Measurements from ENCODE around the gene RPUSD1. TPM values are rescaled to one million over a fixed set of nuclear protein-coding genes. Genes with fewer than 3 reads are reported as not detected.

The RPUSD1 gene
- total RNA-seq, 5 donors from 2014 or later (not counting 1 experiment from before 2014, with no cell fraction given): 16.0 to 35.3 (median 34.5) TPM

GRCh38 chr16:782258-782657 is 5.9 kb downstream of the RPUSD1 start:
- 74% methylated on average over 6 of the region's 6 CpGs for WGBS (ENCODE audit: insufficient coverage)
- no peak for DNase-seq
- peaks cover 0 to 11% (median 8%) of the 10 kb centered on the region in 3 donors for H3K4me1 Mint-ChIP-seq
- peaks cover 5 to 7% of the 10 kb centered on the region in 2 donors for H3K27me3 Mint-ChIP-seq
- Histone ChIP-seq H3K9me3 (no peaks in the 10 kb centered on the region), H3K36me3 (ENCODE audit: control insufficient read depth in 2 of 2, extremely low read depth in 1 of 2, insufficient read depth in 1 of 2, low read length in 1 of 2) (peaks cover 0 to 9% of the 10 kb centered on the region in 2 donors), H3K4me1 (ENCODE audit: control insufficient read depth in 1 of 2, extremely low read depth in 1 of 2, insufficient read depth in 2 of 2, low read length in 2 of 2) (peaks cover 0 to 20% of the 10 kb centered on the region in 2 experiments), H3K27me3 (replicated peaks in 1 of 2; ENCODE audit: control insufficient read depth in 2 of 2, extremely low read depth in 1 of 2, insufficient read depth in 2 of 2, low read length in 1 of 2) (peaks cover 0 to 53% of the 10 kb centered on the region in 2 experiments), H3K4me3 (ENCODE audit: control insufficient read depth in 1 of 2, extremely low read depth in 1 of 2, low read length in 1 of 2) (no peak overlapping the region), H3K27ac (ENCODE audit: low read length) (no peak overlapping the region)
- CTCF ChIA-PET: no interaction called here
- H3K4me3 Mint-ChIP-seq: no peak overlapping the region
- H3K36me3 Mint-ChIP-seq: no peaks in the 10 kb centered on the region
- no peaks in the 10 kb centered on the region for H3K9me3 Mint-ChIP-seq
- ATAC-seq (replicated peaks in 1 of 4): no peak
- POLR2A ChIA-PET: no interaction called here
- H3K27ac Mint-ChIP-seq: no peak overlapping the region

GRCh38 chr16:781346-782010 is 6.7 kb downstream of the RPUSD1 start:
- Mint-ChIP-seq H3K4me1 (peaks cover 0 to 6% (median 5%) of the 10 kb centered on the region in 3 donors), H3K27me3 (peaks cover 7% of the 10 kb centered on the region in 2 donors), H3K4me3 (no peak overlapping the region), H3K9me3 (no peaks in the 10 kb centered on the region), H3K27ac (no peak overlapping the region), H3K36me3 (no peaks in the 10 kb centered on the region)
- DNase-seq (no peak), ATAC-seq (replicated peaks in 1 of 4) (no peak)
- 57% methylated on average over 6 of the region's 19 CpGs for WGBS (ENCODE audit: insufficient coverage)
- ChIA-PET CTCF (no interaction called here), POLR2A (no interaction called here)
- H3K27me3 ChIP-seq (replicated peaks in 1 of 2; ENCODE audit: control insufficient read depth in 2 of 2, extremely low read depth in 1 of 2, insufficient read depth in 2 of 2, low read length in 1 of 2): peaks cover 0 to 56% of the 10 kb centered on the region in 2 experiments
- peaks cover 0 to 12% of the 10 kb centered on the region in 2 experiments for H3K4me1 ChIP-seq (ENCODE audit: control insufficient read depth in 1 of 2, extremely low read depth in 1 of 2, insufficient read depth in 2 of 2, low read length in 2 of 2)
- H3K4me3 ChIP-seq (ENCODE audit: control insufficient read depth in 1 of 2, extremely low read depth in 1 of 2, low read length in 1 of 2): no peak overlapping the region
- no peaks in the 10 kb centered on the region for H3K9me3 ChIP-seq
- H3K36me3 ChIP-seq (ENCODE audit: control insufficient read depth in 2 of 2, extremely low read depth in 1 of 2, insufficient read depth in 1 of 2, low read length in 1 of 2): peaks cover 0 to 8% of the 10 kb centered on the region in 2 donors
- H3K27ac ChIP-seq (ENCODE audit: low read length): no peak overlapping the region

GRCh38 chr16:780296-780695 is 7.9 kb downstream of the RPUSD1 start:
- Mint-ChIP-seq H3K27me3 (peaks cover 7% of the 10 kb centered on the region in 2 donors), H3K36me3 (no peaks in the 10 kb centered on the region), H3K4me3 (no peak overlapping the region), H3K4me1 (peaks cover 0 to 4% (median 3%) of the 10 kb centered on the region in 3 donors), H3K9me3 (no peaks in the 10 kb centered on the region), H3K27ac (no peak overlapping the region)
- ATAC-seq (replicated peaks in 1 of 4): no peak
- H3K36me3 ChIP-seq (ENCODE audit: control insufficient read depth in 2 of 2, extremely low read depth in 1 of 2, insufficient read depth in 1 of 2, low read length in 1 of 2): no peaks in the 10 kb centered on the region
- H3K4me3 ChIP-seq (ENCODE audit: control insufficient read depth in 1 of 2, extremely low read depth in 1 of 2, low read length in 1 of 2): no peak overlapping the region
- H3K9me3 ChIP-seq: no peaks in the 10 kb centered on the region
- H3K27ac ChIP-seq (ENCODE audit: low read length): no peak overlapping the region
- POLR2A ChIA-PET: no interaction called here
- no peak for DNase-seq
- H3K4me1 ChIP-seq (ENCODE audit: control insufficient read depth in 1 of 2, extremely low read depth in 1 of 2, insufficient read depth in 2 of 2, low read length in 2 of 2): peaks cover 0 to 2% of the 10 kb centered on the region in 2 experiments
- WGBS (ENCODE audit: insufficient coverage): 91% methylated on average over 16 of the region's 16 CpGs
- H3K27me3 ChIP-seq (replicated peaks in 1 of 2; ENCODE audit: control insufficient read depth in 2 of 2, extremely low read depth in 1 of 2, insufficient read depth in 2 of 2, low read length in 1 of 2): peaks cover 0 to 66% of the 10 kb centered on the region in 2 experiments
- CTCF ChIA-PET: no interaction called here

DNA sequence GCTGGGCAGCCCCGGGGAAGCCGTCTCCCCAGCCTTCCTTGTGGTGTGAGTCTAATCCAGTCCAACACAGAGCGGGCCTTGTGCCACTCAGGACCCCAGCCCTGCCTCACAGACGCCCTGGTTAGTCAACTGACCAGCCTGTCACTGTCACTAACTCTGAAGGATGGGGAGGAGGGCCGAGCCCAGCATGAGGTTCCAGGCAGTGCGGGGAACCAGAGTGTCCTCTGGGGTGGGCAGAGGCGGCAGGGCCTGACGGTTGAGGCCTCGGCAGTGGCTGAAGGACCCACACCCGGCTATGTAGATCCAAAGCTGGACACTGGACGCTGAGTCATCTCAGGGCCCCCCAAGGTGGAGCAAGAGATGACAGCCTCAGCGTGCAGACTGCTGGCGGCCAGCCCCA is 8.6 kb downstream of the RPUSD1 start:
- ATAC-seq (replicated peaks in 1 of 4): no peak
- Mint-ChIP-seq H3K4me3 (no peak overlapping the region), H3K27me3 (peaks cover 7% of the 10 kb centered on the region in 2 donors), H3K36me3 (no peaks in the 10 kb centered on the region), H3K9me3 (no peaks in the 10 kb centered on the region), H3K27ac (no peak overlapping the region), H3K4me1 (no peaks in the 10 kb centered on the region)
- Histone ChIP-seq H3K36me3 (ENCODE audit: control insufficient read depth in 2 of 2, extremely low read depth in 1 of 2, insufficient read depth in 1 of 2, low read length in 1 of 2) (no peaks in the 10 kb centered on the region), H3K4me1 (ENCODE audit: control insufficient read depth in 1 of 2, extremely low read depth in 1 of 2, insufficient read depth in 2 of 2, low read length in 2 of 2) (no peaks in the 10 kb centered on the region), H3K27ac (ENCODE audit: low read length) (no peak overlapping the region), H3K9me3 (no peaks in the 10 kb centered on the region), H3K4me3 (ENCODE audit: control insufficient read depth in 1 of 2, extremely low read depth in 1 of 2, low read length in 1 of 2) (no peak overlapping the region), H3K27me3 (replicated peaks in 1 of 2; ENCODE audit: control insufficient read depth in 2 of 2, extremely low read depth in 1 of 2, insufficient read depth in 2 of 2, low read length in 1 of 2) (peaks cover 0 to 69% of the 10 kb centered on the region in 2 experiments)
- ChIA-PET POLR2A (no interaction called here), CTCF (no interaction called here)
- WGBS (ENCODE audit: insufficient coverage): 82% methylated on average over 11 of the region's 13 CpGs
- DNase-seq: no peak

GRCh38 chr16:778909-779527 is 9.2 kb downstream of the RPUSD1 start:
- Mint-ChIP-seq H3K27ac (no peak overlapping the region), H3K4me3 (no peak overlapping the region), H3K27me3 (peaks cover 7% of the 10 kb centered on the region in 2 donors), H3K4me1 (no peaks in the 10 kb centered on the region), H3K9me3 (no peaks in the 10 kb centered on the region), H3K36me3 (no peaks in the 10 kb centered on the region)
- ATAC-seq (replicated peaks in 1 of 4): no peak
- no peaks in the 10 kb centered on the region for H3K36me3 ChIP-seq (ENCODE audit: control insufficient read depth in 2 of 2, extremely low read depth in 1 of 2, insufficient read depth in 1 of 2, low read length in 1 of 2)
- H3K27me3 ChIP-seq (replicated peaks in 1 of 2; ENCODE audit: control insufficient read depth in 2 of 2, extremely low read depth in 1 of 2, insufficient read depth in 2 of 2, low read length in 1 of 2): peaks cover 0 to 69% of the 10 kb centered on the region in 2 experiments
- DNase-seq: no peak
- CTCF ChIA-PET: no interaction called here
- POLR2A ChIA-PET: no interaction called here
- 96% methylated on average over 2 of the region's 6 CpGs for WGBS (ENCODE audit: insufficient coverage)
- H3K27ac ChIP-seq (ENCODE audit: low read length): no peak overlapping the region
- H3K4me3 ChIP-seq (ENCODE audit: control insufficient read depth in 1 of 2, extremely low read depth in 1 of 2, low read length in 1 of 2): no peak overlapping the region
- H3K4me1 ChIP-seq (ENCODE audit: control insufficient read depth in 1 of 2, extremely low read depth in 1 of 2, insufficient read depth in 2 of 2, low read length in 2 of 2): no peaks in the 10 kb centered on the region
- no peaks in the 10 kb centered on the region for H3K9me3 ChIP-seq

- H3K27ac ChIP-seq (ENCODE audit: low read length): no peak overlapping the region
- DNase-seq (no peak), ATAC-seq (replicated peaks in 1 of 4) (no peak)
- Mint-ChIP-seq H3K27me3 (peaks cover 7% of the 10 kb centered on the region in 2 donors), H3K36me3 (no peaks in the 10 kb centered on the region), H3K4me3 (no peak overlapping the region), H3K4me1 (no peaks in the 10 kb centered on the region), H3K9me3 (no peaks in the 10 kb centered on the region), H3K27ac (no peak overlapping the region)
- no peaks in the 10 kb centered on the region for H3K9me3 ChIP-seq
- 63% methylated on average over 7 of the region's 11 CpGs for WGBS (ENCODE audit: insufficient coverage)
- POLR2A ChIA-PET: no interaction called here
- no peak overlapping the region for H3K4me3 ChIP-seq (ENCODE audit: control insufficient read depth in 1 of 2, extremely low read depth in 1 of 2, low read length in 1 of 2)
- no peaks in the 10 kb centered on the region for H3K4me1 ChIP-seq (ENCODE audit: control insufficient read depth in 1 of 2, extremely low read depth in 1 of 2, insufficient read depth in 2 of 2, low read length in 2 of 2)
- peaks cover 0 to 68% of the 10 kb centered on the region in 2 experiments for H3K27me3 ChIP-seq (replicated peaks in 1 of 2; ENCODE audit: control insufficient read depth in 2 of 2, extremely low read depth in 1 of 2, insufficient read depth in 2 of 2, low read length in 1 of 2)
- no peaks in the 10 kb centered on the region for H3K36me3 ChIP-seq (ENCODE audit: control insufficient read depth in 2 of 2, extremely low read depth in 1 of 2, insufficient read depth in 1 of 2, low read length in 1 of 2)
- CTCF ChIA-PET: no interaction called here
Measured at GRCh38 chr16:778447-778846, 9.7 kb downstream of the RPUSD1 start.

Measured in T-cell (primary cell).